SK-N-SH treated with all-trans-retinoic acid at 6 μM for 48 hours (cell line): ENCODE data around the gene ABTB1.

Source experiments
- ATAC-seq: fragments of 200-7000 bp; cut with Tn5 transposase; 3 replicates; pipeline ENCODE4 v1.9.1; 2020; ENCODE audit warnings: mild to moderate bottlenecking, moderate library complexity
- TF ChIP-seq, protein P1 (sequence below): fragments of 250-450 bp; sonication (Bioruptor Pico); IDR thresholded peaks from 2 replicates; pipeline ENCODE4 v1.5.0; 2020; ENCODE audit warnings: mild to moderate bottlenecking, moderate library complexity

ABTB1 gene

DNA sequence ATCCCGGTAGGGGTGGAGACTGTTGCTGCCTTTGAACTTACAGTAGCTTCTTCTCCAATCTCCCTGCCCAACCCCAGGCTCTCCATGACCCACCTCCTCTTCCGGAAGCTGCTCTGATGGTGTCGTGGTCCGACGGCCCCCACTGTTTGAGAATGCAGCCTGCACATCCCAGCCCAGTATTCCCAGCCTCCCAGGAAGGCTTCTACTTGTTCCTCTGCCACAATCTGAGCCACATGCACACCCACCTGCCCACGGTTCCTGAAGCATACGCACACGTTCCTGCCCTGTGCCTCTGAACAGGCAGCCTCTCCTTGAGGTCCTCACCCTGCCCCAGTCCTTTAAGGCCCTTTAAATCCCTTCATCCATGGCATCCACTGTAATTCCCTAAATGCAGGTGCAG is 57.4 kb downstream of the ABTB1 start:
- TF ChIP-seq, protein P1, sequence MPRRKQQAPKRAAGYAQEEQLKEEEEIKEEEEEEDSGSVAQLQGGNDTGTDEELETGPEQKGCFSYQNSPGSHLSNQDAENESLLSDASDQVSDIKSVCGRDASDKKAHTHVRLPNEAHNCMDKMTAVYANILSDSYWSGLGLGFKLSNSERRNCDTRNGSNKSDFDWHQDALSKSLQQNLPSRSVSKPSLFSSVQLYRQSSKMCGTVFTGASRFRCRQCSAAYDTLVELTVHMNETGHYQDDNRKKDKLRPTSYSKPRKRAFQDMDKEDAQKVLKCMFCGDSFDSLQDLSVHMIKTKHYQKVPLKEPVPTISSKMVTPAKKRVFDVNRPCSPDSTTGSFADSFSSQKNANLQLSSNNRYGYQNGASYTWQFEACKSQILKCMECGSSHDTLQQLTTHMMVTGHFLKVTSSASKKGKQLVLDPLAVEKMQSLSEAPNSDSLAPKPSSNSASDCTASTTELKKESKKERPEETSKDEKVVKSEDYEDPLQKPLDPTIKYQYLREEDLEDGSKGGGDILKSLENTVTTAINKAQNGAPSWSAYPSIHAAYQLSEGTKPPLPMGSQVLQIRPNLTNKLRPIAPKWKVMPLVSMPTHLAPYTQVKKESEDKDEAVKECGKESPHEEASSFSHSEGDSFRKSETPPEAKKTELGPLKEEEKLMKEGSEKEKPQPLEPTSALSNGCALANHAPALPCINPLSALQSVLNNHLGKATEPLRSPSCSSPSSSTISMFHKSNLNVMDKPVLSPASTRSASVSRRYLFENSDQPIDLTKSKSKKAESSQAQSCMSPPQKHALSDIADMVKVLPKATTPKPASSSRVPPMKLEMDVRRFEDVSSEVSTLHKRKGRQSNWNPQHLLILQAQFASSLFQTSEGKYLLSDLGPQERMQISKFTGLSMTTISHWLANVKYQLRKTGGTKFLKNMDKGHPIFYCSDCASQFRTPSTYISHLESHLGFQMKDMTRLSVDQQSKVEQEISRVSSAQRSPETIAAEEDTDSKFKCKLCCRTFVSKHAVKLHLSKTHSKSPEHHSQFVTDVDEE, result no peak

More for the DNA sequence above, 57.4 kb downstream of the ABTB1 start:
- ATAC-seq, result no peak
